ENCODE results near the gene ZNF658.
A peak's percentile ranks its signal among the peaks of the same experiment; 100 is the strongest.
"Not testable (repeated sequence)": the region's sequence is repeated elsewhere in the genome, so short reads cannot be mapped to it uniquely, and the experiment has no call there.

The ZNF658 gene

DNA sequence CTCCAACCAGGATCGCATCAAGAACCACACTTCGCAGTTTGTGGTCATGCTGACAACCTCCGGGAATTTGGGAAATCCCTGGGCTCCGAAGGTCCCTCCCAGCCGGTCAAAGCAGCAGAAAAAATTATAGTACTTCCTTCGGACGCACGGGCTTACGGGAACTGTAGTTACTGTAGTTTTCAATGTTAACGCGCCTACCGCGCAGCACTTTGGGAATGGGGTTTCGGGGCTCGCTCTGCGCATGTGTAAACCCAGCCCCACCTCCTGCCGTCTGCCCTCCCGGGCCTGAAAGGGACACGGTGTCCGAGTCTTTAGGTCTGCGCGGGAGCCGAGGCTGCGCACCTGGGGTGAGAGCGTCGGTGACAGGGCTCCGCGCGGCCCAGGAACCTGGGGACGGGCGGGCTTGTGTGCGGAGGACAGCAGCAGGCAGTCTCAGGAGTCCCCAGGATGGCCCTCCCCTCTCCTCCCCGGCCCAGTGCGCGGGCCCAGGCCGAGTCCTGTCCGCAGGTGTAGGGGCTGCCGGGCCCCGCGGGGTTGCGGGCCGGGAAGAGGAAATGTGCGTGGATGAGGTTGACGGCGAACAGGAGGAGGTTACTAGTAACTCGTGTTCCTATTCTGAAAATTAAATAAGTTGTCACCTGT is at the start of gene ZNF658:
ZNF658 (plus strand) TSS at position 236 of the 642 bp plus-strand sequence. CDS start 2,837 bp downstream, outside the sequence.
- H3K36me3 Mint-ChIP-seq, H3K9me3 Mint-ChIP-seq, H3K4me1 Mint-ChIP-seq, H3K27me3 Mint-ChIP-seq: not testable (repeated sequence)
- peak within 1 kb of the TSS; percentile 80 for H3K27ac Mint-ChIP-seq
- H3K4me3 Mint-ChIP-seq = peak within 1 kb of the TSS; percentile 98
- ATAC-seq (ENCODE audit: low read depth) (peak; percentile 91), DNase-seq (ENCODE audit: low spot score in 2 of 2) (peak; percentile 44 to 46)

DNA sequence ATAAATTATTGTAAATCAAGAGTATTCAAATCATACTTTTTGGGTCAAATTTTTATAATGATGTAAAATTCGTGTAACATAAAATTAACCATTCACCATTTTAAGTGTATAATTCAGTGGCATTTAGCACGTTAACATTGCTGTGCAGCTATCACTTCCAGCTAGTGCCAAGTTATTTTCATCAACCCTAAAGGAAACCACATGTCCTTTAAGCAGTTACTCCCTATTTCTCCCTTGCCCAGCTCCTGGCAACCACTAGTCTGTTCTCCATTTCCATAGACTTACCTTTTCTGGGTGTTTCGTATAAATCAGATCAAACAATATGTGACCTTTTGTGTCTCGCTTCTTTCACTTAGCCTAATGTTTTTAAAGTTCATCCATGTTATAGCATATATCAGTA is 38.8 kb upstream of the ZNF658 start:
- not testable (repeated sequence) for H3K4me1 Mint-ChIP-seq; DNase-seq (ENCODE audit: low spot score in 2 of 2); H3K9me3 Mint-ChIP-seq; ATAC-seq (ENCODE audit: low read depth); H3K36me3 Mint-ChIP-seq; H3K4me3 Mint-ChIP-seq; H3K27ac Mint-ChIP-seq; H3K27me3 Mint-ChIP-seq

DNA sequence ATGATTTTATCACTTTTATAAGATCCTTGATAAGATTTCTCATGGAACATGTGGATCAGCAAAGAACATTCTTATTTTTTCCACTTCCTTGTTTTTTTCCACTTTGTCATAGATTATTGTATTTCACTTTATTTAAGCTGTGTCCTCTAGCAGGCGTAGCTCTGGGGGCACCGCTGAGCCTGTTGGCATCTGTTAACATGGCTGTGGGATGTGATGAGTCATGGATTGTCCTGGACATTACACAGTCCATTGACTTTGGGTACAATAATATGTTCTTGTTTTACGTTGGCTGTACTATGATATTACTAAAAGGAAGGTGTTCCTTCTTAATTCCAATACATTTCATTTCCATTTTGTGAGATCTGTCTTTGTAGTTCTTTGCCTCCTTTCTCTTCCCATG is 31.9 kb upstream of the ZNF658 start:
- H3K4me1 Mint-ChIP-seq; ATAC-seq (ENCODE audit: low read depth); H3K36me3 Mint-ChIP-seq; H3K27ac Mint-ChIP-seq; H3K27me3 Mint-ChIP-seq; DNase-seq (ENCODE audit: low spot score in 2 of 2); H3K9me3 Mint-ChIP-seq; H3K4me3 Mint-ChIP-seq: not testable (repeated sequence)

DNA sequence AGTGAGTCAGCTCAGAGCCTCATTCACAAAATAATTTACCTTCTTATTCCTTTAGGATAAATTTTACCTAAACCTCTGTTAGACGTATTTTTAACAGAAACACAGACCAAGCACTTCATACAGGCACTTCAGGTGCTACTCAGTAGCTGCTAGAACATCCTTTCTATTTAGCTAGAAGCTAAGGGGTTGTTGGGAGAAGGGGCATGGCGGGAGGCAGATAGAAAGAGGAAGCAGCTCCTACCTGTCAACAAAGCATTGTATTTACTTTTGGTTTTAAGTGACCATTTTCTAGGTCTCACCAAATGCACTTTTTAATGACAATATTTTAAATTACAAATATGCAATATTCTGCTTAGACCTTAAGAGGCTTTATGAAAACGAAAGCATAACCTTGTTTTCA is 19.9 kb upstream of the ZNF658 start:
- not testable (repeated sequence) for H3K4me3 Mint-ChIP-seq; H3K9me3 Mint-ChIP-seq; H3K36me3 Mint-ChIP-seq; H3K27ac Mint-ChIP-seq; DNase-seq (ENCODE audit: low spot score in 2 of 2); H3K27me3 Mint-ChIP-seq; H3K4me1 Mint-ChIP-seq
- ATAC-seq (ENCODE audit: low read depth) = peak; percentile 77

DNA sequence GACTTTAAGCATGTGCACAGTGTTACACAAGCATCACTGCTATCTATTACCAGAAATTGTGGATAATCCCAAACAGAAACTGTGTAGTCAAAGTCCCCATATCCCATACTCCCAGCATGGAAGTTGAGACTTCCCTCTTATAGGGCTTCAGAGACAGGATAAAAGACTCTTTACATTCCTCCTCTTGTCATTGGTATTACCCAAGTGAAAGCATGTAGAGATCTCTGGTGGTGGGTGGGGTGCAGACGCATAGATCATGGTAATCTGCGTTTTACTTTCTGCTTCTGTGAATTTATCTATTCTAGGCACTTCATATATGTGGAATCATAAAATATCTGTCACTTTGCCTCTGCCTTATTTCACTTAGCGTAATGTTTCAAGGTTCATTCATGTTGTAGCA is 18.7 kb upstream of the ZNF658 start:
- not testable (repeated sequence) for H3K27ac Mint-ChIP-seq; H3K27me3 Mint-ChIP-seq; H3K4me3 Mint-ChIP-seq; H3K9me3 Mint-ChIP-seq; ATAC-seq (ENCODE audit: low read depth); DNase-seq (ENCODE audit: low spot score in 2 of 2); H3K36me3 Mint-ChIP-seq; H3K4me1 Mint-ChIP-seq

DNA sequence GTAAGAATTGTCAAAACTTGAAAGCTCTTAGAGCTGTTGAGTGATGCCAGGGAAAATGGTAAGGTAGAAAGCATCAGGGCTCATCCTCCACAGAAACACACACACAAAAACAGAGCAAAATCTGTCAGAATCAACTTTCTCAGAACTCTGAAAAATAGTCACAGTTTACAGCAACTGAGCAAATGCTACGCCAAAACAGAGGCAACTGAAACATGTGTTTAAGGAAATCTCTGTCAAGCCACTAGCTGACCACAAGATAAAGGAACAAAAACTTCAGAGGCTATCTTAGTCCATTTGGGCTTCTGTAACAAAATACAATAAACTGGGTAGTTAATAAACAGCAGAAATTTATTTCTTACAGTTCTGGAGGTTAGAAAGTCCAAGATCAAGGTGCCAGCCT is 10.2 kb upstream of the ZNF658 start:
- not testable (repeated sequence) for H3K4me3 Mint-ChIP-seq; DNase-seq (ENCODE audit: low spot score in 2 of 2); H3K36me3 Mint-ChIP-seq; H3K27me3 Mint-ChIP-seq; H3K4me1 Mint-ChIP-seq; H3K27ac Mint-ChIP-seq; H3K9me3 Mint-ChIP-seq
- ATAC-seq (ENCODE audit: low read depth) = peak; percentile 21

DNA sequence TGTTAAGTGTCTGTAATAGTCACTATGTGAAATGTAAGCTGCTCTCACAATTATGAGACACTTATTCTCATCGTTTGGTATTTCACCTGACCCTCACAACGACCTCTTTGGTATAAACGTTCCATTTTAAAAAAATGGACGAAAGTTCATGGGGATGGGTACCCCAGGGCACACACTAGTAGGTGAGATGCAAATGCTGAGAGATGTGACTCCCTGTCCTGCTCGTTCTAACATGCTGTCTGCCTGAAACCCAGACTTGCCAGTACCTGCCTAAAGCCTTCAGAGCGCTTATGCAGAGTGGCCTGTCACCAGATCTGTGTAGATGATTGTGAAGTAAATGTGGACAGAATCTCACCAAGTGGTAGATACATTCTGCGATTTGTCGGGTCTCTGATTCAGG is 616 bp downstream of the ZNF658 start:
- DNase-seq (ENCODE audit: low spot score in 2 of 2); H3K9me3 Mint-ChIP-seq; H3K27me3 Mint-ChIP-seq; H3K4me1 Mint-ChIP-seq; H3K36me3 Mint-ChIP-seq; ATAC-seq (ENCODE audit: low read depth): not testable (repeated sequence)
- Mint-ChIP-seq H3K27ac (peak overlapping the region; percentile 80), H3K4me3 (peak overlapping the region; percentile 98)

DNA sequence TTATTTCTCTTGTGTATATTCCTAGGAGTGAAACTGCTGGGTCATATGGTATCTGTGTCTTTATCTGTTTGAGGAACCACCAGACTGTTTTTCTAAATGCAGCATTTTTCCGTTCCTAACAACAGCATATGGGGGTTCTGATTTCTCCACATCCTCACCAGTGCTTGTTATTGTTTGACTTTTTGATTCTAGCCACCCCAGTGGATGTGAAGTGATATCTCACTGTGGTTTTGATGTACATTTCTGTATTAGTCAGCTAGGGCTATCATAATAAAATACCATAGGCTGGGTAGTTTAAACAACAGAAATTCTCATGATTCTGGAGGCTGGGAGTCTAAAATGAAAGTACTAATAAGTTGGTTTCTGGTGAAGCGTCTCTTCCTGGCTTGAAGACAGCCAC is 9.0 kb downstream of the ZNF658 start:
- not testable (repeated sequence) for H3K36me3 Mint-ChIP-seq; H3K4me1 Mint-ChIP-seq; H3K4me3 Mint-ChIP-seq; DNase-seq (ENCODE audit: low spot score in 2 of 2); ATAC-seq (ENCODE audit: low read depth); H3K9me3 Mint-ChIP-seq; H3K27ac Mint-ChIP-seq; H3K27me3 Mint-ChIP-seq

DNA sequence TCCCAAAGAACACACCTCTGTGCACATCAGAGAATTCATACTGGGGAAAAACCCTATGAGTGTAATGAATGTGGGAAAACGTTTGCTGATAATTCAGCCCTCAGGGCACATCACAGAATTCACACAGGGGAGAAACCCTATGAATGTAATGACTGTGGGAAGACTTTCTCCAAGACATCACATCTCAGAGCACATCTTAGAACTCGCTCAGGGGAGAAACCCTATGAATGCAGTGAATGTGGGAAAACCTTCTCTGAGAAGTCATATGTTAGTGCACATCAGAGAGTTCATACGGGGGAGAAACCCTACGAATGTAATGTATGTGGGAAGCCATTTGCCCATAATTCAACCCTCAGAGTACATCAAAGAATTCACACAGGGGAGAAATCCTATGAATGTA is 19.5 kb downstream of the ZNF658 start:
- H3K9me3 Mint-ChIP-seq; ATAC-seq (ENCODE audit: low read depth); H3K4me3 Mint-ChIP-seq; H3K36me3 Mint-ChIP-seq; H3K27ac Mint-ChIP-seq; H3K4me1 Mint-ChIP-seq; H3K27me3 Mint-ChIP-seq; DNase-seq (ENCODE audit: low spot score in 2 of 2): not testable (repeated sequence)

DNA sequence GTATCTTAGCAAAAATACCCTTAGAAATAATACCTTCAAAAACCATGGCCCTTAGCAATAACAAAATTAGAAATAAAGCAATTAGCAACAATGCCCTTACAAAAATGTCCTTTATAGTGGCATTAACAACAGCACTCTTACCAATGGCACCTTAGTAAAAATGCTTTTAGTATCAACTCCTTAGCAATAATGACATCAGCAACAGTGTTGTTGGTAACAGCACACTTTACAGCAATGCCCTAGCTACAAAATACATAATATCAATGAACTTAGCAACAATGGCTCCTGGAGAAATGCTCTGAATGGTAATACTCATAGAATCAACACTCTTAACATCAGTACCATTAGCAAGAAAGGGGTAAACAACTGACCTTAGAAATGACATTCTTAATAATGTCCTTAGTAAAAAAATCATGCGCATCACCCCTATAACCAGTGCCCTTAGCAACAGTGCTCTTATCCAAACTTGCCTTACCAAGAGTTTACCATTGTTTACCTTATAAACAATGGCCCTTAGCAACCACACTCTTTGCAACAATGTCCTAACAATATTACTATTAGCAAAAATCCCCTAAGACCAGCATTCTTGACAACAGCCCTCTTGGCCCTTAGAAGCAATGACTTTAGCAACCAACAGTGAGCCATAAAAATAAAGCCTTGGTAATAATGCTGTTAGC is 35.8 kb downstream of the ZNF658 start:
- not testable (repeated sequence) for H3K27ac Mint-ChIP-seq; H3K4me1 Mint-ChIP-seq; H3K36me3 Mint-ChIP-seq; DNase-seq (ENCODE audit: low spot score in 2 of 2); H3K9me3 Mint-ChIP-seq; H3K27me3 Mint-ChIP-seq; H3K4me3 Mint-ChIP-seq
- peak; percentile 32 for ATAC-seq (ENCODE audit: low read depth)

DNA sequence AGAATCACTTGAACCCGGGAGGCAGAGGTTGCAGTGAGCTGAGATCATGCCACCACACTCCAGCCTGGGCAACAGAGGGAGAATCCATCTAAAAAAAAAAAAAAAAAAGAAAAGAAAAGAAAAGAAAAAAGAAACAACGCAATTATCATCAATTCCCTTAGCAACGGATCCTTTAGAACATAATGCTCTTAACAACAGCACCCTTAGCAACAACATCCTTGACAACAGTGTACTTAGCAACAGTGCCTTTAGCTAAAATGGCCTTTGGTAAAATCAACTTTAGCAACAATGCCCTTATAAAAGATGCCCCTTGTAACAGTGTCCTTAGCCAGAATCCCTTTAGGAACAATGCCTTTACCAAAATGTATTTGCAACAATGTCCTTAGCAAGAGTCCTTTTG is 37.1 kb downstream of the ZNF658 start:
- not testable (repeated sequence) for H3K4me3 Mint-ChIP-seq; H3K27me3 Mint-ChIP-seq; H3K9me3 Mint-ChIP-seq; DNase-seq (ENCODE audit: low spot score in 2 of 2); H3K4me1 Mint-ChIP-seq; H3K36me3 Mint-ChIP-seq; H3K27ac Mint-ChIP-seq; ATAC-seq (ENCODE audit: low read depth)

DNA sequence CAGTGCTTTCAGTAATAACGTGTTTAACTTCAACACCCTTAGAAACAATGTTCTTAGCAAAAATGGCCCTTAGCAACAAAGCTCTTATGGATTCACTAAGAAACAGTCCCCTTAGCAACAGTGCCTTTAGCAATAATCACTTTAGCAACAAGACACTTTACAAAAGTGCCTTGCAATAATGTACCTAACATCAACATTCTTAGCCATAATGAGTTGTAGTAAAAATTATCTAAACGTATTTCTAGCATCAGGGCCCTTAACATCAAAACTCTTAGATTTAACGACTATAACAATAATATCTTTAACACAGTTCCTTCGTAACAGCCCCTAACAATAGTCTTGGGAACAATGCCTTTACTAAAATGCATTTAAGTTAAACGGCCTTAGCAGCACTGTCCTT is 37.8 kb downstream of the ZNF658 start:
- not testable (repeated sequence) for H3K9me3 Mint-ChIP-seq, H3K4me1 Mint-ChIP-seq

DNA sequence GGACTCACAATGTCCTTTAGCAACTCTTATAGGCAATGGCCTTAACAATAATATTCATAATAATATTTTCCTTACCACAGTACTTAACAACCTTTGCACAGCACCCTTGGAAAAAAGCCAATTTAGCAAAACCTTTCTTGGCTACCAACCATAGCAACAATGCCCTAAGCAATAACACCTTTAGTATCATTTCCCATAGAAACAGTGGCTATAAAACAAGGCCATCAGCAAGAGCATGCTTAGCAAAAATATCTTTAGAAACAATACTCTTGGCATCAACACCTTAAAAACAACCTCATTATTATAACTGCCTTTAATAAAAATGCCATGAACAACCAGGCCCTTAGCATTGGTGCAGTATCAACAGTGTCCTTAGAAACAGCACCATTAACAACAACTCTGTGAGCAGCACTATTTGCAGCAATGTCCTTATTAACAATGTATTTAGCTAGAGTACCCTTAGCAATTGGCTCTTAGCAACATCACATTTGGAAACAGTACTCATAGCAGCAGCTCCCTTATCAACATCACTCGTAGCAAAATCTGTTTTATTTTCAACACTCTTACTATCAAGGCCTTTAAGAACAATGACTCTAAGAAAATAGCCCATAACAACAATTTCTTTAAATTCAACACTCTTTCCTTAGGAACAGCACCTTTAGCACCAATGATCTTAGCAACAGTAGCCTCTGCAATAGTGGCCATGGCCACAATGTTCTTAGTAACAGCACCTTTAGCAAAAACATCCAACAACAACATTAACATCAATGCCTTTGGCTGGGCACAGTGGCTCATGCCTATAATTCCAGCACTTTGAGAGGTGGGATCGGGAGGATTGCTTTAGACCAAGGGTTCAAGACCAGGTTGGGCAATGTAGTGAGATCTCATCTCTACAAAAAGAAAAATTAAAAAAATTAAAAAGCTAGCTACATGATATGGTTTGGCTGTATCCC is 39.6 kb downstream of the ZNF658 start:
- not testable (repeated sequence) for H3K9me3 Mint-ChIP-seq; H3K27ac Mint-ChIP-seq; H3K36me3 Mint-ChIP-seq; DNase-seq (ENCODE audit: low spot score in 2 of 2); H3K27me3 Mint-ChIP-seq; H3K4me3 Mint-ChIP-seq; H3K4me1 Mint-ChIP-seq
- ATAC-seq (ENCODE audit: low read depth) = peak; percentile 28

More for the DNA sequence above, 37.8 kb downstream of the ZNF658 start:
- not testable (repeated sequence) for H3K27ac Mint-ChIP-seq; H3K4me3 Mint-ChIP-seq; ATAC-seq (ENCODE audit: low read depth); H3K36me3 Mint-ChIP-seq; H3K27me3 Mint-ChIP-seq; DNase-seq (ENCODE audit: low spot score in 2 of 2)

DNA sequence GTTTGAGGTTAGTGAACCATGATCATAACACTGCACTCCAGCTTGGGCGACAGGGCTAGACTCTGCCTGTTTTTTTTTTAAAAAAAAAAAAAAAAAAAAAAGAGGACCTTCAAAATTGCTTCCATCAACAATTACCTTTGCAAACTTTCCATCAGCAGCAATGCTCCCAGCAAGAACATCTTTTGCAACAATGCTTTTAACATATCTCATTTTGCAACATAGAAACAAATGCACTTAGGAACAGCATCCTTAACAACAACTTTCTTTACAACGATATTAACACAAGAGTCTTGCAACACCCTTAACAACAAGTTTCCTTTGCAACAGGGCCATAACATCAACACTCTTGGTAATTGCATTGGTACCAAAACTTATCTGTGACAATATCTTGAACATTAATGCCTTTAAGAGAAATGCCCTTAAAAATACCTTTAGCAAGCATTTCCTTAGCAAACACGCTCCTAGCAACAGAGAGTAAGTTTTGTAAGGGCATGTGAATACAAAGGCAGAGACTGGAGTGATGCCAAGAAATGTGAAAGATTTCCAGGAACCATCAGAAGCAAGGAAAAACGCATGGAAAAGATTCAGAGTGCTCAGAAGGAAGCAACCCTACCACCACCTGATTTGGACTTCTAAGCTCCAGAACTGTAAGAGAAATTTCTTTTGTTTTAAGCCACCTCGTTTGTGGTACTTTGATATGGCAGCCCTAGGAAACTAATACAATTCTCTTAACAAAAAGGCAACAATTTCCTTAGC is 42.1 kb downstream of the ZNF658 start:
- H3K9me3 Mint-ChIP-seq; H3K36me3 Mint-ChIP-seq; H3K4me1 Mint-ChIP-seq; ATAC-seq (ENCODE audit: low read depth); DNase-seq (ENCODE audit: low spot score in 2 of 2); H3K4me3 Mint-ChIP-seq; H3K27ac Mint-ChIP-seq; H3K27me3 Mint-ChIP-seq: not testable (repeated sequence)
